IPS-20b (cell line): ENCODE results near the gene CD47.

ENCODE experiments used
- H3K27ac ChIP-seq: one replicate; pipeline ENCODE4 v1.5.1; 2013; ENCODE audit warnings: low read length
- H3K27me3 ChIP-seq: 2 replicates; pipeline ENCODE4 v1.6.1; 2013; ENCODE audit warnings: mild to moderate bottlenecking, low read length, inconsistent platforms; ENCODE audit not compliant: insufficient read depth
- H3K36me3 ChIP-seq: 2 replicates; pipeline ENCODE4 v1.6.1; 2013; ENCODE audit warnings: low read depth, mild to moderate bottlenecking, inconsistent platforms, low read length, moderate library complexity; ENCODE audit not compliant: insufficient read depth
- H3K4me1 ChIP-seq: 2 replicates; pipeline ENCODE4 v1.6.1; 2013; ENCODE audit warnings: mild to moderate bottlenecking, control low read depth, inconsistent platforms, low read length, moderate library complexity; ENCODE audit not compliant: insufficient read depth
- H3K4me3 ChIP-seq: 2 replicates; pipeline ENCODE4 v1.5.1; 2013; ENCODE audit warnings: mild to moderate bottlenecking, low read length, inconsistent platforms
- H3K9ac ChIP-seq: 2 replicates; pipeline ENCODE4 v1.6.1; 2013; ENCODE audit warnings: low read depth, mild to moderate bottlenecking, inconsistent platforms, low read length, moderate library complexity
- H3K9me3 ChIP-seq: 2 replicates; pipeline ENCODE4 v1.6.1; 2013; ENCODE audit warnings: mild to moderate bottlenecking, low read depth, low read length, inconsistent platforms; ENCODE audit not compliant: insufficient read depth

CD47 gene

DNA sequence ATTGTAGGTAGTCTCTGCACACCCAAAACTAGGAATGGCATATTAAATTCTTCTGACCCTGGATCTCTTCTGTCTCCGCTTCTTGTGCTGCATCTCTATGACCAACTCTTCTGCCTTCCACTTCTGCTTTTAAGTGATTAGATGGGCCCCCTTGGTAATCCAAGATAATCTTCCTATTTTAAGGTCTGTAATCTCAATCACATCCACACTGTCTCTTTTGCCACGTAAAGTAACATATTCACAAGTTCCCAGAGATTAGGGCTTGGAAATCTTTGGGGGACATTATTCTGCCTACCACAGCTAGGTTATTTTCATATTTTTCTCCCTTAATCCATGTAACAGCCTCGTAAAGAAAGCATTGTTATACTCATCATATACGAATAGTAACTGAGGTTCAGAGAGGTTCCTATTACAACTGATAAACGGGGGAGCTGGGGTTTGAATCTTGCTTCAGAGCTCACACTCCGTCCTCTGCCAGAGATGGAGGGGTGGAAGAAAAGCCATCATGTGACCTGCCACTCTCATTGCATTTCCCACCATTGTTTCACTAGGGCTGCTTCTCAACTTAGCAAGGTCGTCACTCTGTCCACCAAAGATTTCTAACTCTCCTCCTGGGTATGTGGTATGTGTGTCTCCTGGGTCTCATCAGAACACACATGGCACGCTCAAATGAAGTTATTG lies 6.6 kb upstream of the CD47 start:
- Histone ChIP-seq H3K9me3 (no peaks in the 10 kb centered on the region), H3K36me3 (no peaks in the 10 kb centered on the region), H3K27ac (no peak overlapping the region), H3K9ac (no peak overlapping the region), H3K4me3 (no peak overlapping the region), H3K4me1 (no peaks in the 10 kb centered on the region), H3K27me3 (peaks cover 15% of the 10 kb centered on the region)

DNA sequence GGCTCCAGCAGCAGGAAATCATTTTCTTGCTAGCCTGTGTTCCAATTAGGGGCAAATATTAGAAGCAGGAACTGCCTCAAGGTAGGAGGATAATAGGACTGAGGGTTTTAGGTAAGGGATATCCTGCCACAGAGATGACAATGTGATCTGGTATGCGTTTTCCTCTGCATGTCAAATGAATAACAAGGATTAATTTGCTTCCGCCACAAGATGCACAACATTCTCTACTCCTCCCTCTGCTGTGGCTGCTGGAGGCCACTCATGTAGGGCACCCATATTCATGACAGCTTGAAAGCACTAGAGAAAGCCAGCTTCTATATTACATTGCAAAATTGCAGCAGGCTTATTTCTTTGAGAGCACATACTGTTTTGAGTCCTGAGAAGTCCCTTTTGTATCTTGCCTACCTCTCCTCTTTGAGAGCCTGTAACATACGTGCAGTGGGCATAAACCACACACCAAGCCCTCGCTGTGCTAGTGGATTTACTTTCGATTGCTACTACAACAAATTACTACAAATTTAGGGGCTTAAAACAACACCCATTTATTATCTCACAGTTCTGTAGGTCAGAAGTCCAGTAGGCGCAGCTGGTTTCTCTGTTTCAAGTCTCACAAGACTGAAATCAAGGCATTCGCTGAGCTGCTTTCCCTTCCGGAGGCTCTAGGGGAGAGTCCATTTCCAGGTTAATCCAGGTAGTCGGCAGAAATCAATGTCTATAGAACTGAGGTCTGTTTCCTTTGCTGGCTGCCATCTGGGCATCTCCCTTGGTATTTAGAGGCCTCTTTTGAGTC lies 5.9 kb upstream of the CD47 start:
- no peak overlapping the region for H3K4me3 ChIP-seq

DNA sequence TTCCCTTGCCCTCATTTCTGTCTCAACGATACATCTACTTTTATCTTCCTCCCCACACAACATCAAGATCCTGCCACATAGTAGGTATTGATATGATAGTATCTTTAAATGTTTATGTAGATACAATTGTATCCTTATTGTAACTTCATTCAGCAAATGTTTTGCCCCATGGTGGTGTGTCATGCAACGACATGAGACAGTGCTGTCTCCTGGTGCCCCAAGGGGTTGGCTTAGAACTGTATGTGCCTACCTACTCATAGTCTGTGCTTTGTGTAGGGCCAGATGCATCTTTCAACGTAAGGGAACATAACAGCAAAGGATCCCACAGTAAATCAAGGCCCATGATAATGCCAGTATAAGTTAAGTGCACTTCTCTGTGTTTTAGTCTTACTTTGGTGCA lies 2.8 kb upstream of the CD47 start:
- Histone ChIP-seq H3K36me3 (no peaks in the 10 kb centered on the region), H3K27me3 (peaks cover 48% of the 10 kb centered on the region), H3K4me3 (no peak overlapping the region), H3K9ac (no peak overlapping the region), H3K9me3 (no peaks in the 10 kb centered on the region), H3K27ac (no peak overlapping the region), H3K4me1 (no peaks in the 10 kb centered on the region)

More for the DNA sequence above, 5.9 kb upstream of the CD47 start:
- no peaks in the 10 kb centered on the region for H3K4me1 ChIP-seq
- H3K27me3 ChIP-seq, result peaks cover 22% of the 10 kb centered on the region
- no peaks in the 10 kb centered on the region for H3K36me3 ChIP-seq
- H3K27ac ChIP-seq, result no peak overlapping the region
- H3K9me3 ChIP-seq, result no peaks in the 10 kb centered on the region
- H3K9ac ChIP-seq, result no peak overlapping the region

DNA sequence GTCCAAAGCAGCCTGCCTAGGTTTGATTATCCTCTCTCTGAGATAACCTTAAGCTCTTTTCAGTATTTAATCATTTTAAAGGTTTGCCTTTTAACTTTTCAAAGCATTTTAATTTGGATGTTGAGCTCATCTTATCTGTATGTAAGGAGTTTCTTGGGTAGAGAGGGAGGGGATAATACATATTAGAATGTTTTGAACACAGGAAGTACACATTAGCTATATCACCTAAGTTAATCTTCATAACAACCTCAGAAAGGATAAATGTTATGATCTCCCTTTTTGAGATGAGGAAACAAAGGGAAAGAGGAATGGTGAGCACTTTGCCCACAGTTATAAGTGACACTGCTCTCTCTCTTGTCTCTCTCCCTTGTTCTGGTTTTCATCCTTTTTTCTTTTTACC lies 2.2 kb upstream of the CD47 start:
- no peaks in the 10 kb centered on the region for H3K36me3 ChIP-seq
- H3K27ac ChIP-seq, result no peak overlapping the region
- H3K9ac ChIP-seq, result no peak overlapping the region
- no peaks in the 10 kb centered on the region for H3K9me3 ChIP-seq
- H3K4me1 ChIP-seq, result no peaks in the 10 kb centered on the region
- no peak overlapping the region for H3K4me3 ChIP-seq
- H3K27me3 ChIP-seq, result peaks cover 49% of the 10 kb centered on the region

DNA sequence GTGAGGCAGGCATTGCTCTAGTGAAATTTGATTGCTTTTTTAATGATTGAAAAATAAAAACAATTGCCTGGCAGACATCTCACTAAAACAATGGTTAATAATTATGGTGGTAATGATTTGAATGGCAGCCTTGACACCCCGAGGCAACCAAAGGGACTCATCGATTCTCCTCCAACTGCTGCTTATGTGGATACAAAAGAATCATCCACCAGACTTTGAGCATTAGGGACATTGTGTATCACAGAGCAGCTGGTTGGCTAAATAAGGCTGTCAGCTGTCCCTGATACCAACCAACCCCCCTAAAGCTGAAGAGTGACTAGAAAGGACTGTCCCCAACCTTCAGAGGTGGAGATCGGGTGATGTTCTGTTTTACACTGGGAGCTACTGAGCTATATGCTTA lies 1.7 kb upstream of the CD47 start:
- no peaks in the 10 kb centered on the region for H3K36me3 ChIP-seq
- no peak overlapping the region for H3K9ac ChIP-seq
- H3K27ac ChIP-seq, result no peak overlapping the region
- H3K27me3 ChIP-seq, result peaks cover 49% of the 10 kb centered on the region
- no peaks in the 10 kb centered on the region for H3K9me3 ChIP-seq
- H3K4me1 ChIP-seq, result no peaks in the 10 kb centered on the region
- H3K4me3 ChIP-seq, result no peak overlapping the region

DNA sequence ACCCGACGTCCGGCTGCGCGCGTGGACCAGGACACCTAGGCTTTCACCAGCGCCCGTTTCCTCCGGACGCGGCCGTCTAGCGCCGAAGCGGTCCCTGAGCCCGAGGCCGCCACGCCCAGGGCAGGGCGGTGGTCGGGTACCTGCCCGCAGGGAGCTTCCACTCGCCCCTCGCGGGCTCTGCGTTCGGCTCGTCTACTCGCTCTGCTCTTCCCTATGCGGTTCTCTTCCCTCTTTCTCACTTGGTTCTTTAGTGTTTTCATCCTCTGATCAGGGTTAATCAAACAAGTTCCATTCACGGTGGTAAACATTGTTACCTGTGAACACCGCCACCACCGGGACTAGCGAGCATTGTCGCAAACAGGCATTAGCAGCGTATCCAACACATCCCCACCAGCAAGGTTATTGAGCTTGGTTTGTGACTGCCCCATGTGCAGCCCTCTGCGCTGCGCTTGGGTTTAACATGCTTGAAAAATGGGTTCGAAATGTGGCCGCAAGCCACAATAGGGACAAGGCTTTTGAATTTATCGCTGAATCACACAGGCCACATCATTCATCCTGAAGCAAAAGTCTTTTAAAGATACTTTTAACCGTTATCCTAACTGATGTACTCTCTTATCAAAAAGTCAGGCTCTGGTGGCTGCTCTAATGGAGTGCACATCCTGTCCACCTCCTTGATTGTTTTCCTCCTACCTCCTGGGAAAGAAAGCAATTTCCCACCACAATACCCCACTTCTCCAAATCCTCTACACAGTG lies 843 bp upstream of the CD47 start:
- Histone ChIP-seq H3K36me3 (no peaks in the 10 kb centered on the region), H3K27me3 (peaks cover 49% of the 10 kb centered on the region), H3K9ac (no peak overlapping the region), H3K27ac (no peak overlapping the region), H3K4me3 (peak overlapping the region; percentile 94), H3K4me1 (no peaks in the 10 kb centered on the region), H3K9me3 (no peaks in the 10 kb centered on the region)

DNA sequence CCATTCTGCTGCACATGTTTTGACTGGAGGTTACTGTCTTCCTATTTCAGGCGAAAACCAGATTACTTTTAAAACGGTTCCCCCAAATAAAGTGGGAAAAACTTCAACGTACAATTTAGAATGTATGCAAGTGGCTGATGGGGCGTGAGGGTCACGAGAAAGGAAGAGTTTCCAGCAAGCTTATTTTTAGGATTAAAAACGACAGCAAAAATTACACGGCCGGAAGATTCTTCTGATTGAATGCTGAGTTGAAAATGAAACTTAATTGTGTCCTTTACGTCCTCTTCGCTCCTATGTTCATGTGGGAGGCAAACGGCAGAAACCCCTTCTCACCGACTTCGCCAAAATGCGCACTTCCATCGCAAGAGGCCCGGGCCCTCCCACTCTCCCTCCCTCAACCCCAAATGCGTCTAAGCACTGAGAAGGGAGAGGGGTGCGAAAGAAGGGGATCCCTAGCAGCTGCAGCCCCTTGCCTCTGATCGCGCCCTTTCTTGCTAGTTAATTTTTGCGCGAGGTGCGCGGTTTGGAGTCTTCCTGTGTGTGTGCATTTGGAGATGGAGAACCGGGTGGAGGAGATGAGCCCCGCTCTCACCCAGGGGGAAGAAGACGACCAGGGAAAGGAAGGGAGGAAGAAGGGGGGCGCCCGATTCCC lies 656 bp downstream of the CD47 start:
- H3K4me1 ChIP-seq, result no peaks in the 10 kb centered on the region
- no peaks in the 10 kb centered on the region for H3K36me3 ChIP-seq
- no peak overlapping the region for H3K27ac ChIP-seq
- no peaks in the 10 kb centered on the region for H3K9me3 ChIP-seq
- H3K9ac ChIP-seq, result peak overlapping the region; percentile 68; the same call in 1 of the 2 replicates
- H3K4me3 ChIP-seq, result peak overlapping the region; percentile 94
- peaks cover 49% of the 10 kb centered on the region for H3K27me3 ChIP-seq

DNA sequence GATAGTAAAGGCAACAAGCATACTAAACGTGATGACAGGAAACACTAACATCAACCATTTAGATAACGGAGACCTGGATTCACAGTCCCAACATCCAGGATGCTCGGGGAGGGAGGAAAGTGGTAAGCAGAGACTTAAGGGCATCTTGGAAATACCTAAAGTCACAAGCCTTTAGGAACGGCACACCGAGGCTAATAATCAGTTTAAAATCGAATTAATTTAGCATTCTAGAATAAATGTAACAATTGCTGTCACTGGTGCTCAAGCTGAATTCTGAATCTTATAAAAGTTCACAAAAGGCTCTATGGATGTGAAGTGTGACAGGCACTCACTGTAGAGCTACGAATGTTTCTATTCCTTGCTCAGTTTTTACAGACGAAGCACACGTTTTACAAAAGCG lies 1.3 kb downstream of the CD47 start:
- Histone ChIP-seq H3K27me3 (peaks cover 49% of the 10 kb centered on the region), H3K9ac (peak overlapping the region; percentile 68; the same call in 1 of the 2 replicates), H3K36me3 (no peaks in the 10 kb centered on the region), H3K27ac (no peak overlapping the region), H3K4me3 (peak overlapping the region; percentile 94), H3K9me3 (no peaks in the 10 kb centered on the region), H3K4me1 (no peaks in the 10 kb centered on the region)

DNA sequence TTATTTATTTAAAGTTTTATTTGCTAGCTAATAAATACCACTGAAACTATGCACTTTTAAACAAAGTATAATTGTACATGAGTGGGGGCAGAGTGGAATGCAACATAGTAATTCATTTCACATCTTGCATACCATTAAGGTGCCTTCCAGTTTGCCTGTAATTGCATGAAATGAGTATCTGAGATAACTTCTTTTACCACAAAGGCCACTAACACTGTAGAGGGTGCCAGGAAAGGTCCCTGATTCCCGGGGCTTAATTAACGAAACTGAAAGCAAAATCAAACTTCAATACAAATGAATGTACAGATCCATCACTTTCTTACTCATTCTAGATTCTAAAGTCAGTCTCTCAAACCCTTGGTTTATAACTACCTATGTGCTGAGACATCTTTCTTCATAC lies 2.1 kb downstream of the CD47 start:
- Histone ChIP-seq H3K9me3 (no peaks in the 10 kb centered on the region), H3K27ac (no peak overlapping the region), H3K27me3 (peaks cover 46% of the 10 kb centered on the region), H3K4me3 (no peak overlapping the region), H3K4me1 (no peaks in the 10 kb centered on the region), H3K36me3 (no peaks in the 10 kb centered on the region), H3K9ac (no peak overlapping the region)

DNA sequence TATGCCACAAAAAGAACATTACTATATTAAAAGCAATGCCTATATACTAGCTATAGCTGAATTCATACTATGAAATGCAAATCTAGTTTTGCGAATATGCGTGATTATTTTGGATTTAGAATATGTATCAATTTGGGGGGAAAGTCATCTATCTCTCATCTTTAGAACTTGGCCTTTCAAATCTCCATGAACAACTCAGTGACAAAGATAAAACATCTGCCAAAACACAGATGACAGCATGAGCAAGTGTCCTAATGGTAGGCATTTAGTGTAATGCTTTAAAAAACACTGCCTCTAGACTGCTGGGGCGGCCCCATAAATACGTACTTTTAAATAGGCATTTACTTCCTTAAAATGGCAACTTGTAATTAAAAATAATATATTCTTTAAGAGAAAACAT lies 2.7 kb downstream of the CD47 start:
- H3K27ac ChIP-seq, result no peak overlapping the region
- H3K4me3 ChIP-seq, result no peak overlapping the region
- H3K27me3 ChIP-seq, result peaks cover 41% of the 10 kb centered on the region
- H3K9ac ChIP-seq, result no peak overlapping the region
- H3K36me3 ChIP-seq, result no peaks in the 10 kb centered on the region
- H3K4me1 ChIP-seq, result no peaks in the 10 kb centered on the region
- no peaks in the 10 kb centered on the region for H3K9me3 ChIP-seq

DNA sequence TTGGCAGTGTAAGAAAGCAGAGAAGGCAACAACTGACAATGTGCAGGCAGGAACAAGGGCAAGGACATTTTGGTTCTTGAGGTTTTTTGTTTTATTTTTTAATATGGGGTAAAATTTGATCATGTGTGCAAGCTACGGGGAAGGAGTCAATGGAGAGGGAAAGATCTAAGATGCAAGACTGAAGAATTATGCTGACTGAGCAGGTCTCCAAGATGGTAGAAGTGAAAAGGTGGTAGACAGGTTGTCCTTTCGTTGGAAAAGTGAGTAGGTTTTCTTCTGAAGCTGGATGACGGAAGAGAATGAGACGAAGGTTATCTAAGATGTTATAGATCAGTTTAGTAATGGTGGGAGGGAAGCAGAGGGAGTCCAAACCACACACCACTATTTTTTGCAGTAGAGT lies 4.2 kb downstream of the CD47 start:
- Histone ChIP-seq H3K27me3 (peaks cover 26% of the 10 kb centered on the region), H3K9ac (no peak overlapping the region), H3K4me3 (no peak overlapping the region), H3K36me3 (no peaks in the 10 kb centered on the region), H3K4me1 (no peaks in the 10 kb centered on the region), H3K27ac (no peak overlapping the region), H3K9me3 (no peaks in the 10 kb centered on the region)
